ENCODE results near the gene LAIR2. TPM values are rescaled to one million over a fixed set of nuclear protein-coding genes. Genes with fewer than 3 reads are reported as not detected.

Gene LAIR2
- total and polyA plus RNA-seq, 2 experiments from 2014 or later: not detected

DNA sequence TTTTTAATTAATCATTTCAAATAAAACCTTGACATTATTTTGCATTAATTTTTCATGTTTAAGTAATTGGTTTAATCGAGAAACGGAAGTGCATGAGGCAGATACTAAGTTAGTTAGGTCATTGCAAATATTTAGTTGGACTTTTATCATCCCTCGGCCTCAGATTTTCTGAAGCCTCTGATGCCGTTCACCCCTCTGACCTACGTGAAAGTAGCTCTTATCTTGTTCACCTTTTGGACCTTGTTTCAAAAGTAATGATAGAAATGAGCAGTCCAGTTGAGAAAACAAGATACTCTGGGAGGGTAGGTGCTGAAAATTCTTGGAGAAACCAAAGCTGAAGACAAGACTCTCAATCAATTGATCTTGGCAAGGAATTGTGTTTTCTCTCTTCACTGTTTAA lies 23.0 kb downstream of the LAIR2 start:
- TF ChIP-seq STAT1 (IDR thresholded peaks at IDR 0.05; ENCODE audit: unreplicated experiment) (no peak), CREB1 (CRISPR knock-in tag; IDR thresholded peaks at IDR 0.05; ENCODE audit: low read depth) (no peak), NANOG (IDR thresholded peaks at IDR 0.05; ENCODE audit: borderline replicate concordance) (no peak), ZNF331 (CRISPR knock-in tag; IDR thresholded peaks at IDR 0.05; ENCODE audit: low read depth) (no peak), JUNB (IDR thresholded peaks at IDR 0.05; ENCODE audit: unreplicated experiment) (no peak), POLR2AphosphoS5 (IDR thresholded peaks at IDR 0.05; ENCODE audit: low read depth) (no peak), EZH2 (IDR thresholded peaks at IDR 0.05; ENCODE audit: low read depth, unreplicated experiment) (no peak), ZNF114 (CRISPR knock-in tag; IDR thresholded peaks at IDR 0.05) (no peak), EZH2phosphoT487 (IDR thresholded peaks at IDR 0.05; ENCODE audit: unreplicated experiment) (no peak), CTCF (conservative IDR thresholded peaks at IDR 0.05; ENCODE audit: low read depth in 2 of 2) (no peak)
- TF ChIP-seq, protein P1, sequence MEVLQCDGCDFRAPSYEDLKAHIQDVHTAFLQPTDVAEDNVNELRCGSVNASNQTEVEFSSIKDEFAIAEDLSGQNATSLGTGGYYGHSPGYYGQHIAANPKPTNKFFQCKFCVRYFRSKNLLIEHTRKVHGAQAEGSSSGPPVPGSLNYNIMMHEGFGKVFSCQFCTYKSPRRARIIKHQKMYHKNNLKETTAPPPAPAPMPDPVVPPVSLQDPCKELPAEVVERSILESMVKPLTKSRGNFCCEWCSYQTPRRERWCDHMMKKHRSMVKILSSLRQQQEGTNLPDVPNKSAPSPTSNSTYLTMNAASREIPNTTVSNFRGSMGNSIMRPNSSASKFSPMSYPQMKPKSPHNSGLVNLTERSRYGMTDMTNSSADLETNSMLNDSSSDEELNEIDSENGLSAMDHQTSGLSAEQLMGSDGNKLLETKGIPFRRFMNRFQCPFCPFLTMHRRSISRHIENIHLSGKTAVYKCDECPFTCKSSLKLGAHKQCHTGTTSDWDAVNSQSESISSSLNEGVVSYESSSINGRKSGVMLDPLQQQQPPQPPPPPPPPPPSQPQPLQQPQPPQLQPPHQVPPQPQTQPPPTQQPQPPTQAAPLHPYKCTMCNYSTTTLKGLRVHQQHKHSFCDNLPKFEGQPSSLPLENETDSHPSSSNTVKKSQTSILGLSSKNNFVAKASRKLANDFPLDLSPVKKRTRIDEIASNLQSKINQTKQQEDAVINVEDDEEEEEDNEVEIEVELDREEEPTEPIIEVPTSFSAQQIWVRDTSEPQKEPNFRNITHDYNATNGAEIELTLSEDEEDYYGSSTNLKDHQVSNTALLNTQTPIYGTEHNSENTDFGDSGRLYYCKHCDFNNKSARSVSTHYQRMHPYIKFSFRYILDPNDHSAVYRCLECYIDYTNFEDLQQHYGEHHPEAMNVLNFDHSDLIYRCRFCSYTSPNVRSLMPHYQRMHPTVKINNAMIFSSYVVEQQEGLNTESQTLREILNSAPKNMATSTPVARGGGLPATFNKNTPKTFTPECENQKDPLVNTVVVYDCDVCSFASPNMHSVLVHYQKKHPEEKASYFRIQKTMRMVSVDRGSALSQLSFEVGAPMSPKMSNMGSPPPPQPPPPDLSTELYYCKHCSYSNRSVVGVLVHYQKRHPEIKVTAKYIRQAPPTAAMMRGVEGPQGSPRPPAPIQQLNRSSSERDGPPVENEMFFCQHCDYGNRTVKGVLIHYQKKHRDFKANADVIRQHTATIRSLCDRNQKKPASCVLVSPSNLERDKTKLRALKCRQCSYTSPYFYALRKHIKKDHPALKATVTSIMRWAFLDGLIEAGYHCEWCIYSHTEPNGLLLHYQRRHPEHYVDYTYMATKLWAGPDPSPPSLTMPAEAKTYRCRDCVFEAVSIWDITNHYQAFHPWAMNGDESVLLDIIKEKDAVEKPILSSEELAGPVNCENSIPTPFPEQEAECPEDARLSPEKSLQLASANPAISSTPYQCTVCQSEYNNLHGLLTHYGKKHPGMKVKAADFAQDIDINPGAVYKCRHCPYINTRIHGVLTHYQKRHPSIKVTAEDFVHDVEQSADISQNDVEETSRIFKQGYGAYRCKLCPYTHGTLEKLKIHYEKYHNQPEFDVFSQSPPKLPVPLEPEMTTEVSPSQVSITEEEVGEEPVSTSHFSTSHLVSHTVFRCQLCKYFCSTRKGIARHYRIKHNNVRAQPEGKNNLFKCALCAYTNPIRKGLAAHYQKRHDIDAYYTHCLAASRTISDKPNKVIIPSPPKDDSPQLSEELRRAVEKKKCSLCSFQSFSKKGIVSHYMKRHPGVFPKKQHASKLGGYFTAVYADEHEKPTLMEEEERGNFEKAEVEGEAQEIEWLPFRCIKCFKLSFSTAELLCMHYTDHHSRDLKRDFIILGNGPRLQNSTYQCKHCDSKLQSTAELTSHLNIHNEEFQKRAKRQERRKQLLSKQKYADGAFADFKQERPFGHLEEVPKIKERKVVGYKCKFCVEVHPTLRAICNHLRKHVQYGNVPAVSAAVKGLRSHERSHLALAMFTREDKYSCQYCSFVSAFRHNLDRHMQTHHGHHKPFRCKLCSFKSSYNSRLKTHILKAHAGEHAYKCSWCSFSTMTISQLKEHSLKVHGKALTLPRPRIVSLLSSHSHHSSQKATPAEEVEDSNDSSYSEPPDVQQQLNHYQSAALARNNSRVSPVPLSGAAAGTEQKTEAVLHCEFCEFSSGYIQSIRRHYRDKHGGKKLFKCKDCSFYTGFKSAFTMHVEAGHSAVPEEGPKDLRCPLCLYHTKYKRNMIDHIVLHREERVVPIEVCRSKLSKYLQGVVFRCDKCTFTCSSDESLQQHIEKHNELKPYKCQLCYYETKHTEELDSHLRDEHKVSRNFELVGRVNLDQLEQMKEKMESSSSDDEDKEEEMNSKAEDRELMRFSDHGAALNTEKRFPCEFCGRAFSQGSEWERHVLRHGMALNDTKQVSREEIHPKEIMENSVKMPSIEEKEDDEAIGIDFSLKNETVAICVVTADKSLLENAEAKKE (CRISPR knock-in tag; IDR thresholded peaks at IDR 0.05): no peak
- TF ChIP-seq, protein P2, sequence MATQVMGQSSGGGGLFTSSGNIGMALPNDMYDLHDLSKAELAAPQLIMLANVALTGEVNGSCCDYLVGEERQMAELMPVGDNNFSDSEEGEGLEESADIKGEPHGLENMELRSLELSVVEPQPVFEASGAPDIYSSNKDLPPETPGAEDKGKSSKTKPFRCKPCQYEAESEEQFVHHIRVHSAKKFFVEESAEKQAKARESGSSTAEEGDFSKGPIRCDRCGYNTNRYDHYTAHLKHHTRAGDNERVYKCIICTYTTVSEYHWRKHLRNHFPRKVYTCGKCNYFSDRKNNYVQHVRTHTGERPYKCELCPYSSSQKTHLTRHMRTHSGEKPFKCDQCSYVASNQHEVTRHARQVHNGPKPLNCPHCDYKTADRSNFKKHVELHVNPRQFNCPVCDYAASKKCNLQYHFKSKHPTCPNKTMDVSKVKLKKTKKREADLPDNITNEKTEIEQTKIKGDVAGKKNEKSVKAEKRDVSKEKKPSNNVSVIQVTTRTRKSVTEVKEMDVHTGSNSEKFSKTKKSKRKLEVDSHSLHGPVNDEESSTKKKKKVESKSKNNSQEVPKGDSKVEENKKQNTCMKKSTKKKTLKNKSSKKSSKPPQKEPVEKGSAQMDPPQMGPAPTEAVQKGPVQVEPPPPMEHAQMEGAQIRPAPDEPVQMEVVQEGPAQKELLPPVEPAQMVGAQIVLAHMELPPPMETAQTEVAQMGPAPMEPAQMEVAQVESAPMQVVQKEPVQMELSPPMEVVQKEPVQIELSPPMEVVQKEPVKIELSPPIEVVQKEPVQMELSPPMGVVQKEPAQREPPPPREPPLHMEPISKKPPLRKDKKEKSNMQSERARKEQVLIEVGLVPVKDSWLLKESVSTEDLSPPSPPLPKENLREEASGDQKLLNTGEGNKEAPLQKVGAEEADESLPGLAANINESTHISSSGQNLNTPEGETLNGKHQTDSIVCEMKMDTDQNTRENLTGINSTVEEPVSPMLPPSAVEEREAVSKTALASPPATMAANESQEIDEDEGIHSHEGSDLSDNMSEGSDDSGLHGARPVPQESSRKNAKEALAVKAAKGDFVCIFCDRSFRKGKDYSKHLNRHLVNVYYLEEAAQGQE (IDR thresholded peaks at IDR 0.05; ENCODE audit: unreplicated experiment): no peak
- TF ChIP-seq, protein P3, sequence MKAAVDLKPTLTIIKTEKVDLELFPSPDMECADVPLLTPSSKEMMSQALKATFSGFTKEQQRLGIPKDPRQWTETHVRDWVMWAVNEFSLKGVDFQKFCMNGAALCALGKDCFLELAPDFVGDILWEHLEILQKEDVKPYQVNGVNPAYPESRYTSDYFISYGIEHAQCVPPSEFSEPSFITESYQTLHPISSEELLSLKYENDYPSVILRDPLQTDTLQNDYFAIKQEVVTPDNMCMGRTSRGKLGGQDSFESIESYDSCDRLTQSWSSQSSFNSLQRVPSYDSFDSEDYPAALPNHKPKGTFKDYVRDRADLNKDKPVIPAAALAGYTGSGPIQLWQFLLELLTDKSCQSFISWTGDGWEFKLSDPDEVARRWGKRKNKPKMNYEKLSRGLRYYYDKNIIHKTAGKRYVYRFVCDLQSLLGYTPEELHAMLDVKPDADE (IDR thresholded peaks at IDR 0.05): no peak
- H3K9me2 ChIP-seq (ENCODE audit: insufficient read depth): no peaks in the 10 kb centered on the region; the same call in 1 of the 2 replicates
- no peak overlapping the region for H3K27ac Mint-ChIP-seq
- no peaks in the 10 kb centered on the region for H3K79me2 ChIP-seq (replicated peaks; ENCODE audit: insufficient read depth)
- no peak for ATAC-seq
- no peaks in the 10 kb centered on the region for H4K20me1 ChIP-seq (replicated peaks; ENCODE audit: insufficient read depth)
- H2AFZ ChIP-seq: no peak overlapping the region
- peaks cover 6% of the 10 kb centered on the region for H3K27me3 Mint-ChIP-seq (ENCODE audit: insufficient read depth, low read depth, poor library complexity)
- H3K36me3 Mint-ChIP-seq (ENCODE audit: low read depth): peaks cover 54% of the 10 kb centered on the region
- no peaks in the 10 kb centered on the region for H3K4me1 ChIP-seq (ENCODE audit: insufficient read depth)
- no peaks in the 10 kb centered on the region for H3F3A ChIP-seq (replicated peaks; ENCODE audit: low read depth)
- no peak overlapping the region for H3K4me3 Mint-ChIP-seq
- no peaks in the 10 kb centered on the region for H3K4me1 Mint-ChIP-seq
- no peaks in the 10 kb centered on the region for H3K27me3 ChIP-seq (ENCODE audit: insufficient read depth)
- H3K4me2 ChIP-seq: no peak overlapping the region
- H3K4me3 ChIP-seq: no peak overlapping the region
- no peak overlapping the region for H3K27ac ChIP-seq (ENCODE audit: low read depth)
- peaks cover 97% of the 10 kb centered on the region for H3K9me3 Mint-ChIP-seq
- H3K36me3 ChIP-seq (ENCODE audit: insufficient read depth): peaks cover 3% of the 10 kb centered on the region; the same call in 1 of the 2 replicates
- DNase-seq (ENCODE audit: low spot score): no peak
